ENCODE results near the gene APLP1.
"Not testable (repeated sequence)": the region's sequence is repeated elsewhere in the genome, so short reads cannot be mapped to it uniquely, and the experiment has no call there.

APLP1 gene

GRCh38 chr19:35868172-35868822, at the start of gene APLP1:
APLP1 (plus strand) TSS chr19:35868574; CDS start chr19:35868637, 63 bp downstream.
- DNase-seq: peak; percentile 66

- no peak for DNase-seq
Observed at GRCh38 chr19:35822579-35822978, 45.8 kb upstream of the APLP1 start.

GRCh38 chr19:35824150-35824549, 44.2 kb upstream of the APLP1 start:
- no peak for DNase-seq

- no peak for DNase-seq
Observed at GRCh38 chr19:35828692-35829301, 39.6 kb upstream of the APLP1 start.

GRCh38 chr19:35830986-35831385, 37.4 kb upstream of the APLP1 start:
- DNase-seq: no peak

GRCh38 chr19:35832054-35832453, 36.3 kb upstream of the APLP1 start:
- no peak for DNase-seq

GRCh38 chr19:35833972-35834371, 34.4 kb upstream of the APLP1 start:
- DNase-seq: no peak

- DNase-seq: not testable (repeated sequence)
Observed at GRCh38 chr19:35836096-35836495, 32.3 kb upstream of the APLP1 start.

GRCh38 chr19:35841961-35842595, 26.3 kb upstream of the APLP1 start:
- DNase-seq: no peak

- DNase-seq: no peak
Observed at GRCh38 chr19:35842666-35843272, 25.6 kb upstream of the APLP1 start.

GRCh38 chr19:35843676-35844481, 24.5 kb upstream of the APLP1 start:
- DNase-seq: no peak

GRCh38 chr19:35844482-35845214, 23.7 kb upstream of the APLP1 start:
- no peak for DNase-seq

- DNase-seq: no peak
Observed at GRCh38 chr19:35845215-35846037, 22.9 kb upstream of the APLP1 start.

- DNase-seq: peak; percentile 31
Observed at GRCh38 chr19:35846038-35846668, 22.2 kb upstream of the APLP1 start.

GRCh38 chr19:35847911-35848310, 20.5 kb upstream of the APLP1 start:
- no peak for DNase-seq

GRCh38 chr19:35848486-35848885, 19.9 kb upstream of the APLP1 start:
- DNase-seq: no peak

- DNase-seq: no peak
Observed at GRCh38 chr19:35848919-35849505, 19.4 kb upstream of the APLP1 start.

- DNase-seq: no peak
Observed at GRCh38 chr19:35851213-35852028, 17.0 kb upstream of the APLP1 start.

- no peak for DNase-seq
Observed at GRCh38 chr19:35852029-35852780, 16.2 kb upstream of the APLP1 start, which contains the start of gene NPHS1. NPHS1 (minus strand) TSS chr19:35852504; CDS start chr19:35851837, 667 bp downstream.
